ENCODE data around the gene RAB31.

GRCh38 chr18:9710037-9710436 lies 1.9 kb downstream of the RAB31 start:
- TF ChIP-seq EZH2 (IDR thresholded peaks at IDR 0.05; ENCODE audit: borderline replicate concordance, low read length): no peak
- no peak for TF ChIP-seq CTCF (conservative IDR thresholded peaks at IDR 0.05 in 1 of 2, IDR thresholded peaks at IDR 0.05 in 1 of 2; ENCODE audit: extremely low read depth in 1 of 2, insufficient read depth in 1 of 2, low read depth in 1 of 2, low read length in 2 of 2)
